HG03378 (cell line): Measurements from ENCODE around the gene FFAR3.
"Not testable (repeated sequence)": the region's sequence is repeated elsewhere in the genome, so short reads cannot be mapped to it uniquely, and the experiment has no call there.

Experiments used
- ATAC-seq: cut with Tn5 transposase; IDR thresholded peaks from one replicate; pipeline ENCODE4 v1.9.1; 2021; ENCODE audit warnings: mild to moderate bottlenecking, moderate library complexity; ENCODE audit not compliant: unreplicated experiment

FFAR3 gene

GRCh38 chr19:35373492-35373891 is 15.2 kb downstream of the FFAR3 start:
- no peak for ATAC-seq

GRCh38 chr19:35374031-35374430 is 15.8 kb downstream of the FFAR3 start:
- ATAC-seq: not testable (repeated sequence)

GRCh38 chr19:35375505-35376307 is 17.4 kb downstream of the FFAR3 start:
- no peak for ATAC-seq

- ATAC-seq: no peak
These were observed 19.4 kb downstream of the FFAR3 start for GRCh38 chr19:35377656-35378055.

GRCh38 chr19:35378356-35378755 is 20.1 kb downstream of the FFAR3 start:
- ATAC-seq: no peak

GRCh38 chr19:35379545-35379944 is 21.3 kb downstream of the FFAR3 start:
- ATAC-seq: not testable (repeated sequence)

- ATAC-seq: no peak
These were observed 21.7 kb downstream of the FFAR3 start for GRCh38 chr19:35379992-35380391.

- ATAC-seq: no peak
These were observed 22.3 kb downstream of the FFAR3 start for GRCh38 chr19:35380450-35381124.

- ATAC-seq: no peak
These were observed 23.1 kb downstream of the FFAR3 start for GRCh38 chr19:35381318-35381717.

GRCh38 chr19:35381926-35382325 is 23.7 kb downstream of the FFAR3 start:
- no peak for ATAC-seq

GRCh38 chr19:35383536-35383935 is 25.3 kb downstream of the FFAR3 start:
- no peak for ATAC-seq

- no peak for ATAC-seq
These were observed 30.2 kb downstream of the FFAR3 start for GRCh38 chr19:35388277-35389054.

- no peak for ATAC-seq
These were observed 31.1 kb downstream of the FFAR3 start for GRCh38 chr19:35389192-35389861.

GRCh38 chr19:35392742-35393715 is 34.8 kb downstream of the FFAR3 start:
- no peak for ATAC-seq

- ATAC-seq: no peak
These were observed 37.3 kb downstream of the FFAR3 start for GRCh38 chr19:35395382-35396199.

- ATAC-seq: no peak
These were observed 38.1 kb downstream of the FFAR3 start for GRCh38 chr19:35396240-35396885.

- no peak for ATAC-seq
These were observed 38.8 kb downstream of the FFAR3 start for GRCh38 chr19:35397064-35397463.

GRCh38 chr19:35398570-35398969 is 40.3 kb downstream of the FFAR3 start:
- ATAC-seq: no peak

- no peak for ATAC-seq
These were observed 41.0 kb downstream of the FFAR3 start for GRCh38 chr19:35399231-35399630.
